Superior temporal gyrus (tissue), 1 donor: ENCODE results near the gene PLPP3.

Experiments used
- DNase-seq: peaks from one replicate; pipeline ENCODE4 v3.0.0-alpha.2; 2016; ENCODE audit errors: extremely low spot score

PLPP3 gene

GRCh38 chr1:56576880-56577405 lies 2.4 kb downstream of the PLPP3 start:
- peak; percentile 79 for DNase-seq

- peak; percentile 28 for DNase-seq
Measured at GRCh38 chr1:56575865-56576264, 3.5 kb downstream of the PLPP3 start.

GRCh38 chr1:56574794-56575193 lies 4.6 kb downstream of the PLPP3 start:
- DNase-seq: no peak

- DNase-seq: peak; percentile 42
Measured at GRCh38 chr1:56573311-56573710, 6.1 kb downstream of the PLPP3 start.

- no peak for DNase-seq
Measured at GRCh38 chr1:56572334-56573050, 6.9 kb downstream of the PLPP3 start.

GRCh38 chr1:56571448-56571847 lies 7.9 kb downstream of the PLPP3 start:
- DNase-seq: no peak

GRCh38 chr1:56570924-56571372 lies 8.4 kb downstream of the PLPP3 start:
- DNase-seq: no peak

GRCh38 chr1:56569661-56570060 lies 9.7 kb downstream of the PLPP3 start:
- DNase-seq: no peak

- no peak for DNase-seq
Measured at GRCh38 chr1:56566994-56567393, 12.4 kb downstream of the PLPP3 start.

GRCh38 chr1:56566061-56566744 lies 13.2 kb downstream of the PLPP3 start:
- no peak for DNase-seq

GRCh38 chr1:56564615-56565014 lies 14.7 kb downstream of the PLPP3 start:
- no peak for DNase-seq

GRCh38 chr1:56563568-56563967 lies 15.8 kb downstream of the PLPP3 start:
- no peak for DNase-seq

GRCh38 chr1:56562891-56563452 lies 16.4 kb downstream of the PLPP3 start:
- peak; percentile 63 for DNase-seq

- DNase-seq: no peak
Measured at GRCh38 chr1:56561227-56562019, 17.9 kb downstream of the PLPP3 start.

GRCh38 chr1:56557746-56558145 lies 21.6 kb downstream of the PLPP3 start:
- peak; percentile 85 for DNase-seq

GRCh38 chr1:56555448-56555847 lies 23.9 kb downstream of the PLPP3 start:
- DNase-seq: no peak

GRCh38 chr1:56553046-56553445 lies 26.3 kb downstream of the PLPP3 start:
- DNase-seq: no peak

- DNase-seq: no peak
Measured at GRCh38 chr1:56552349-56552748, 27.0 kb downstream of the PLPP3 start.

- peak; percentile 68 for DNase-seq
Measured at GRCh38 chr1:56551691-56552090, 27.7 kb downstream of the PLPP3 start.

- DNase-seq: no peak
Measured at GRCh38 chr1:56550859-56551188, 28.5 kb downstream of the PLPP3 start.

- no peak for DNase-seq
Measured at GRCh38 chr1:56550138-56550858, 29.1 kb downstream of the PLPP3 start.
